NT2/D1 (cell line): Measurements from ENCODE around the gene CRYBA2.

Experiments
- SUZ12 ChIP-seq: IDR thresholded peaks from 2 replicates; pipeline ENCODE4 v1.6.1; 2011; ENCODE audit not compliant: insufficient read length, insufficient read depth; ENCODE audit errors: extremely low read depth
- YY1 ChIP-seq: IDR thresholded peaks from 2 replicates; pipeline ENCODE4 v1.6.1; 2011; ENCODE audit not compliant: insufficient read length, insufficient read depth
- ZNF274 ChIP-seq: IDR thresholded peaks from 2 replicates; pipeline ENCODE4 v1.6.1; 2011; ENCODE audit warnings: mild to moderate bottlenecking, low read depth, low read length

DNA sequence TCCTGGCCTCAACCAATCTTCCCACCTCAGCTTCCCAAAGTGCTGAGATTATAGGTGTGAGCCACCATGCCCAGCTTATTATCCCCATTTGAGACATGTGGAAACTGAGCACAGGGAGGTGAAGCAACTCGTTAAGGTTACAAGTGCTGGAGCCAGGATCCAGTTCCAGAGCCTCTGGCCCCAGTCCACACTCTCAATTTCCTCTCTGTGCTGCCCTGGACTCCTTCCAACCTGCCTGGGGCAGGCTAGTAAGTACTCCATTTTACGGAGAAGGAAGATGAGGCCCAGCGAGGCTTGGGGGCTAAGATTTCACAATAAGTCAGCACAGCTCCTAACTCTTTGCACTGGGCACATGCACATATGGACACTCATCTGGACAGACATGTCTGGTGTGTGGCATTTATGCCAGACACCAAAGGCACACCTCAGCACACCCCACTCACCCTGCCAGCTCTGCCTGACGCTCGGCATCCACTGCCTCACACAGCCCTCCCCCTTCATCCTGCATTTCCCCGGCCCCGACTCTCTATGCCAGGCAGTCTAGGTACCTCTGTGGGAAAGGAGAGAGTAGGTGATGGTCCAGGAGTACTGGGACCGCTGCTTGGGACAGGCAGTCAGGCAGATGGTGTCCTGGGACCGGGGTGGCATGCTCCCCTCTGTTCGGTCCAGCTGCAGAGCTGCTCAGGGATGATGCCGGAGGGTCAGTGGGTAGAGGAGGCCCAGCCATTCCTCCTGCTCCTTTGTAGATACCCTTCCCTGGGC, 27.6 kb upstream of the CRYBA2 start:
- no peak for TF ChIP-seq YY1
- no peak for TF ChIP-seq ZNF274
- no peak for TF ChIP-seq SUZ12
